MG63 (cell line): Measurements from ENCODE around the gene RNF25. TPM values are rescaled to one million over a fixed set of nuclear protein-coding genes. Genes with fewer than 3 reads are reported as not detected.

ENCODE experiments used
- total RNA-seq: library from RNA; depleted of rRNA; stranded (reverse); fragments of >200 nt; shearing (Covaris generic); gene quantifications from 2 replicates; pipeline ENCODE4 v1.2.3, GENCODE V29; 2014; ENCODE audit warnings: low replicate concordance; rRNA removed

RNF25 gene
- total RNA-seq, 1 experiment from 2014 or later, result 32.1 TPM

Other genes starting within 250 kb of the RNF25 start
- 4.9 and 6.8 TPM in 2 replicates for gene USP37, start 103.7 kb downstream of the RNF25 start, total RNA-seq
- gene CNOT9, start 103.2 kb downstream of the RNF25 start, total RNA-seq, result 115 and 131 TPM in 2 replicates
- 0.74 and 1.2 TPM in 2 replicates for gene PLCD4, start 64.1 kb downstream of the RNF25 start, total RNA-seq
- gene ZNF142, start 12.4 kb downstream of the RNF25 start, total RNA-seq, result 2.1 and 2.6 TPM in 2 replicates
- gene BCS1L, start 12.3 kb downstream of the RNF25 start, total RNA-seq, result 22.3 and 53.1 TPM in 2 replicates
- 1.9 and 11.8 TPM in 2 replicates for gene STK36, start 84 bp upstream of the RNF25 start, total RNA-seq
- gene TTLL4, start 38.8 kb upstream of the RNF25 start, total RNA-seq, result 0.69 and 4.5 TPM in 2 replicates
- gene CYP27A1, start 110.1 kb upstream of the RNF25 start, total RNA-seq, result 7.7 and 8.9 TPM in 2 replicates
- gene PRKAG3, start 159.8 kb upstream of the RNF25 start, total RNA-seq, result not detected in 2 replicates
- gene WNT6, start 187.8 kb upstream of the RNF25 start, total RNA-seq, result not detected in 2 replicates
- not detected in 2 replicates for gene WNT10A, start 208.8 kb upstream of the RNF25 start, total RNA-seq